ENCODE measurements around the gene ESRP2.

The ESRP2 gene

DNA sequence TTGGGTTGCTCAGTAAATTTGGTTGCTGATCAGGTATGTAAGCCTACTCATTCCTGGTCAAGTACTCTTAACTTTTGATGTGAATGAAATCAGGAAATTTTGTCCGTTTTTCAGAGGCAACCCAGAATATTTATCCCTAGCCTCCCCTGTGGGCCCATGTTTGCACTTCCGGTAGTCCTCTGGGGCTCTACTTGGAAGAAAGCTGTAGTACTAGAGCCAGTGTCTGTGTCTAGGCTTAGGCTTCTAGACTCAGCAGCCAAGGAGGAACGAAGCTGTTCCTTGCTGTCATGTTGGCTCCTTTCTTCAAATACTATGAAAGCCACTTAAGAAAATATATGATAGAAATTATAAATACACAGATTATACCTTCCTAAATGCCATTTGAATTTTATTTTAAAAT, 21.2 kb downstream of the ESRP2 start:
- DNase-seq = no peak

DNA sequence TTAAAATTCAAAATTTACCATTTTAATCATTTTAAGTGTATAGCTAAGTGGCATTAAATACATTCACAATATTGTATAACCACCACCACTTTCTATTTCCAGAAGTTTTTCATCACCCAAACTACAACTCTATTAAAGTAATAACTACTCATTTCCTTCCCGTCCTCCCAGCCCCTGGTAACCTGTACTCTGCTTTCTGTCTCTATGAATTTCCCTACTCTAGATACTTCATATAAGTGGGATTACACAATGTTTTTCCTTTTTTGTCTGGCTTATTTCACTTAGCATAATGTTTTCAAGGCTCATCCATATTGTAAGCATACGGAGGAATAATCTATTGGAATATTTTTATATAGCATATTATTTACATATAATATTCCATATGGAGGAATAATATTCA, 29.7 kb downstream of the ESRP2 start:
- DNase-seq = no peak

DNA sequence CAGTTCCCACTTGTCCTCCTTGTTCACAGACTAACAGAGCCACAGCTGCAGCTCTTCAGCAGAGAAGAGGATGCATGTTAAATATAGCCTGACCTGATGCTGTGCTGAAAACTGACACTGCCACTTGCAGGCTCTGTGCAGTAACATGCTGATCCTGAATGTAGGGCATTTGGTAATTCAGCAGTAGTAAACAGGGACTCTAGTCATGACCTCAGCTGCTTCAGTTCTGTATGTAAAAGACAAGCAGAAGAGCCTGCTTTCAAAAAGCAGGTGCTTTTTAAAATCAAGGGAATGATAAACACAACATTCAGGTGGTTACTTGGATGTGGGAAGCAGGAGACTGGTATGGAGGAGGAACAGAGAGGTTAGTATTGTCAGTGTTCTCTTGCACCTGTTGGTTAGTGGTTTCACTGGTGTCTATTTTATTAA, 33.8 kb downstream of the ESRP2 start:
- no peak for DNase-seq

DNA sequence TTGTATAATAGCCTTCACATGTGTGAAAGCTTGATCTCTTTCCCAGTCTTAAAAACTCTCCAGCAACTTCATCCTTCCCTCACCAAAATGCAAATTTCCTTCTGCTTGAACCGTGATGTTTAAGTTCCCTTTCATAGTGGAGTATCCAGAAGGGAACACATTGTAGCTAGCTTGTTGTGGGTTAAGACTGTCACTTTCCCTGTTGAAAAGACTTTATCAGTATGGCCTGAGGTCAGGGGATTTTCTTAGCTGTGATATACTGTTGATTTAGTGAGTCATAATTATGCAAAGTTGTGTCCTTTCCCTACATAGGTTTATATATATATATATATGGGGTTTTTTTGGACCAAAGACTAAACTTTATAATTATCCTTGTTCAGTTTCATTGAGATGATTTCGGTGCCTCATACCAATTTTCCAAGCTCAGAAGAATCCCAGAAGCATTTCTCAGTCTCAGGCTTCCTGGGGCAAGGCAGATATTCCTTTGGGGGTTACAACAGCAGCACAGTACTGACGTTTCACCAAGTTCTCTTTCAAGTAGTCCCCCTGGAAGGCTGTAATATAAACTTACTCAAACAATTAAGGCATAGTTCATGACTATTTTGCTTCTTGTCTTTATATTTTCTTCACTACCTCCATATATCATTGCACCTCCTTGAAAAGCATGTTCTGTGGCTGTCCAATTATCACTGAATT, 35.7 kb downstream of the ESRP2 start:
- DNase-seq = no peak

DNA sequence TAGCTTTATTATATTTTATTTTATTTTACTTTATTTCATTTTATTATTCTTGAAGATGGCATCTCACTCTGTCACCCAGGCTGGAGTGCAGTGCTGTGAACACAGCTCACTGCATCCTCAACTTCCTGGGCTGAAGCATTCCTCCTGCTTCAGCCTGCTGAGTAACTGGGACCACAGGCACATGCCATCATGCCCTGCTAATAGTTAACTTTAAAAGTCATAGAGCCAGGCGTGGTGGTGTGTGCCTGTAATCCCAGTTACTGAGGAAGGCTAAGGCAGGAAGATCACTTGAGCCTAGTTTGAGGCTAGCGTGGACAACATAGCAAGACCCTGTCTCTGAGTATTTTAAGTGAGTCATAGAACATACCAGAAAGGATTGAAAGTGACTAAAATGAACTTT, 38.7 kb downstream of the ESRP2 start:
- DNase-seq = no peak

DNA sequence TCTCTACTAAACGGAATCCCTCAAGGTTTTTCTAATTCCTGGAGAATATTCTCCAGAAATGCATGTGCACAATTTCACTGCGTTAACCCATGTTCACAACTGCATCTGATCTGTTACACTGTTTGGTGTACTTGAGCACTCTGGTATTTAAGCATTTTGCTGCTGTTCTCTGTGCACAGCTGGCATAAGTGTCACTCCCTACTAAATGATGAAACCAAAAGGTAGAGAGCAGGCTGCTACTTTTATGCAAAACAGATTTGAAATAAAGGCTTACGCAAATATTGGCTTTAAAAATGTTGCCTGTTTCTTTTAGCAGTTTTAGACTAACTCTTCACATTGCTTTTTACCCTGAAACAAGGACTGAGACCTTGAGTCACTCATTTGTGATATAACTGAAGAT, 41.7 kb downstream of the ESRP2 start:
- DNase-seq = no peak

DNA sequence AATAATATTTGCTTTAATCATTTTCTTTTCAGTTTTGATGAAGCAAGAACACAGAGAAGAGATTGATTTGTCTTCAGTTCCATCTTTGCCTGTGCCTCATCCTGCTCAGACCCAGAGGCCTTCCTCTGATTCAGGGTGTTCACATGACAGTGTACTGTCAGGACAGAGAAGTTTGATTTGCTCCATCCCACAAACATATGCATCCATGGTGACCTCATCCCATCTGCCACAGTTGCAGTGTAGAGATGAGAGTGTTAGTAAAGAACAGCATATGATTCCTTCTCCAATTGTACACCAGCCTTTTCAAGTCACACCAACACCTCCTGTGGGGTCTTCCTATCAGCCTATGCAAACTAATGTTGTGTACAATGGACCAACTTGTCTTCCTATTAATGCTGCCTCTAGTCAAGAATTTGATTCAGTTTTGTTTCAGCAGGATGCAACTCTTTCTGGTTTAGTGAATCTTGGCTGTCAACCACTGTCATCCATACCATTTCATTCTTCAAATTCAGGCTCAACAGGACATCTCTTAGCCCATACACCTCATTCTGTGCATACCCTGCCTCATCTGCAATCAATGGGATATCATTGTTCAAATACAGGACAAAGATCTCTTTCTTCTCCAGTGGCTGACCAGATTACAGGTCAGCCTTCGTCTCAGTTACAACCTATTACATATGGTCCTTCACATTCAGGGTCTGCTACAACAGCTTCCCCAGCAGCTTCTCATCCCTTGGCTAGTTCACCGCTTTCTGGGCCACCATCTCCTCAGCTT, 45.0 kb downstream of the ESRP2 start:
- DNase-seq = no peak

DNA sequence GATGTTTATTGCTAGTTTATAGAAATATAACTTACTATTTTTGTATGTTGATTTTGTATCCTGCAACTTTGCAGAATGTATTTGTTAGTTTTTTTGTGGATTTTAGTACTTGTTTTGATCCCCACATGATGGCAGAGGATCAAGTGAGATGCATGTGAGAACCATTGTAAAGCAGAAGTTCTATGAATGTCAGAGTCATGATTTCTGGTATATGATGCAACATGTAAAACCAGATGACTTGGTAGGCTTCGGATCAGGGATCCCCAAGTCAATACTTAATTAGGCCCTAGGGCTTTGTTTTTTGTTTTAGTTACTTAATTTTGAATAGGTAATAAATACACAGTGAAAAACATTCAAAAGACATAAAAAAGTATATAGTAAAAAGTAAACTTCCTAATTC, 45.8 kb downstream of the ESRP2 start:
- DNase-seq = no peak

DNA sequence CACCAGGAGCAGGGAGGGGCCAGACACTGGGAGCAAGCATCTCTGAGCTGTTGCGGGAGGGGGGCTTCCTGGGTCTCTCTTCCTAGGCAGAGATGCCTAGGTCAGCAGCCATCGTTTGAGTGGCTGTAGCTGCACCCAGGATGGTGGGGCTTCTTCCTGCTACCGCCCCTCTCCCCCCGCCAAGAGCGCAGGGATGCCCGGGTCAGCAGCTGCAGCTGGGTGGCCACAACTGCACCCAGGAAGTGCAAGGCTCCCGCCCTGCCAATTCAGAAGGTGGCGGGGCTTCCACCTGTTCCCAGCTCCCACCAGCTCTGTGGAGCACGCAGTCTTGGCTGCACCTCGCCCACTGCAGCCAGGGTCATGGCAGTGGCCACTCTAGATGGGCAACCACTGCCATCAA, 47.8 kb downstream of the ESRP2 start:
- DNase-seq = no peak

DNA sequence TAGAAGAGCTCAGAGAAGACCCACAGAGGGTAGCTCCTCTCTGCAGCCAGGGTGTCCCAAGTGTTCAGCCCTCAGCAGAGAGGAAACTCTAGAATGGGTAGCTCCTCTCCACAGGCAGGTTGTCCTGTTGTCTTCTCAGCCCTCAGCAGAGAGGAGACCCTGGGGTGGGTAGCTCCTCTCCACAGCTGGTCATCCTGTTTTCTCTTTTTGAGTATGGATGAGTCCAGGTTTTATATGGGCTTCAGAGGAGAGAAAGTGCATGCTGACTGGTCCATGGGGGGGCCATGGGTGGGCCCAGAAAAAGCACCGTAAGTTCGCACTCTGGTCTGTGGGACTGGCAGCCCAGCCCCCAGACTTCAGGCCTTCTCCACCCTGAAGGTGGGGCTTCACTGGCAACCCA, 48.4 kb downstream of the ESRP2 start:
- DNase-seq = no peak

DNA sequence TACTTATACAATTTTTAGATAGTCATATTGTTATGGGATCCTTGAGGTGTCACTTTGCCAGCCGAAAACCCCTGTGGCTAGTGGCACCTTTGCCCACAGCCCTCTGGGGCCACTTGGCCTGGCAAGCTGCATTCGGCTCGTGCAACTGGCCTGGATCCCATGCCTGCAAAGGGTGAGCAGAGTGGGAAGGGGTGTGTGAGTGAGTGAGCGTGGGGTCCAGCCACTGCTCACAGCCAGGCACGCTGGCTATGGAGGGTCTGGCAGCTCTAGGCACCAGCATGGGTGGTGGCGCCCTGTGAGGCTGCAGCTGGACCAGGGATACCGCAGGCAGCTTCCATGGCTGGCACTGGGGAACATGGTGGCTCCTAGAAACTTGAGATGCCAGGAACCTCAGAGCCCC, 49.0 kb downstream of the ESRP2 start:
- DNase-seq = no peak

DNA sequence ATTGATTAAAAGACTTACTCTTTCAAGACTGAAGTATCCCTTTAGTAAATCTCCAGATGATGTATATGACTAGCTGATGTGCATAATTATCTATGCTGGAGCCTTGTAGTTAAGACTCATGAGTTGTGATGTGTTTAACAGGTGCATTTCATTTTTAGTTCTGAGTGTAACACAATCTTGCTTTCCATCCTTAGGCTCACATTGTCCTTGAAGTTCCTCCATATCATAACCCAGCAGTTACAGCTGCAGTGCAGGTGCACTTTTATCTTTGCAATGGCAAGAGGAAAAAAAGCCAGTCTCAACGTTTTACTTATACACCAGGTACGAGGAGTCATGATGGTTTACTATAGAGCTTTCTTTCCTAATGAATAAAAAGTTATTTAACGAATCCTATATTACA, 52.9 kb downstream of the ESRP2 start:
- no peak for DNase-seq

DNA sequence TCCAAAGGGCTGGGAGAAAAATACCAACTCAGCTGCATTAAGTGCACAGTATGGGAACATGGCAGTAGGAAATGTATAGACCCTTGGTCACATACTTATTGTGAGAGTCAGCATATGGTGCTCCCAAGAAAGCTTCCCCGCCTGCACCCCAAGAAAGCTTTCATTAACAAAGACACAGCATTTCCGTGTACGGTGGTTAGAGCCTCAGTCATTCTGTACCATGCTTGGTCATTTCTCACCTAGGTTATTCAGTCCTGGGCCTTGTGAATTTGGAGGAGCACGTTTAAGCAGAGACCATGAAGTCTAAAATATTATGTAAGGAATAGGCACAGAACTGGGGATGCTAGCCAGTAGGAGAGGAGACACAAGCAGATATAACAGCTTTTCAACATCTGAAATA, 56.1 kb downstream of the ESRP2 start:
- no peak for DNase-seq

DNA sequence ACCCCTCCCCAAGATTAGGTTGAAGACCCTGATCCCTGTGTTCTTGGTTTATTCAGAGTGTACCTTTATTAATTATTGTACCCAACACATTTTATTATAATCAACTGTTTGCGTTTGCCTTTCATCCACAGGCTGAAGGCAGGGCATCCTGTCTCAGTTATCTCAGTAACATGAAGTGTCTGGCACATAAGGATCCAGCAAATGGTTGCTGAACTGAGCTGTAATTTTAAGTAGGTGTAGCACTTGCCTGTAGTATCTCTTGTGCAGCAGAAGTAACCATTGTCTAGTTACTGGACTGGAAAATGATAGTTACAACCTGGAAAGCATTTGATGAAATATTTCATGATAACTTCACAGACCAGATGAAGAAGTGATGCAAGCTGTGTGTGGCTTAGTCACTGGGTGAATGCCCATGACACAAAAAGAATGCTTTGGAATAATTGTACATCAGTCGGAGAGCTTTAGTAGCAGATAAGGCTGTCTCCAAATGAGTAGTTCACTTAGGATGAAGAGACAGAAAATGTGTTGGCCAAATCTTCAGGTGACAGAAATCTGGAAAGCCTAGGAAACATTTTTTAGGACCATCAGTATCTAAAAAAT, 56.6 kb downstream of the ESRP2 start:
- no peak for DNase-seq

All from NCI-H446 (cell line).